Activated CD8-positive, alpha-beta memory T cell treated with anti-CD3 and anti-CD28 coated beads, Interleukin-2, amount 50 U/mL, for 24 hours (primary cell): Measurements from ENCODE around the gene ALPP.
"Not testable (repeated sequence)": the region's sequence is repeated elsewhere in the genome, so short reads cannot be mapped to it uniquely, and the experiment has no call there.

Source experiments
- DNase-seq: peaks from one replicate; pipeline ENCODE4 v3.0.0-alpha.2; 2020; ENCODE audit errors: extremely low read depth

Gene ALPP

DNA sequence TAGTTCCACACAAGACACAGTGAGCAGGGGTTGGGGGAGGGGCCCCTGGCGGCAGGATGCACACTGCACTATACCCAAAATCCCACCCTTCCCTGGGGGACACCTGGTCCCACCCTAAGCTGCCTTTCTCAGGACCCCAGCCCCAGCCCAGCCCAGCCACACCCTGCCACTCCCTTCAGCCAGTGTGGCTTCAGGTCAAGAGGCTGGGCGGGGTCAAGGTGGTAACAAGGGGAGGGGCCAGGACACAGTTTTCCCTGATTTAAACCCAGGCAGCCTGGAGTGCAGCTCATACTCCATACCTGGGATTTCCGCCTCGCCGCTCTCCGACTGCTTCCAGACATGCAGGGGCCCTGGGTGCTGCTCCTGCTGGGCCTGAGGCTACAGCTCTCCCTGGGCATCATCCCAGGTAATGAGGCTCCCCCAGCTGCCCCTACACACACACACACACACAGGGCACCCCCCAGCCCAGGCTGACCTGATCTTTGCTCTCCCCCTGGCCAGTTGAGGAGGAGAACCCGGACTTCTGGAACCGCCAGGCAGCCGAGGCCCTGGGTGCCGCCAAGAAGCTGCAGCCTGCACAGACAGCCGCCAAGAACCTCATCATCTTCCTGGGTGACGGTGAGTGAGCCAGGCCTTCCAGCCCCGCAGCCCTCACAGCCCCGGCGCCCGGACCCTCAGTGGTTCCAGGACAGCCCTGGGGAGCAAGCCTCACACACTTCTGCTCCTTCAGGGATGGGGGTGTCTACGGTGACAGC lies 28.2 kb downstream of the ALPP start, which contains the start of gene ALPG:
Gene ALPG (plus strand): TSS at position 289 of the 755 bp plus-strand sequence. CDS start 51 bp downstream, at position 340.
- DNase-seq, result no peak

DNA sequence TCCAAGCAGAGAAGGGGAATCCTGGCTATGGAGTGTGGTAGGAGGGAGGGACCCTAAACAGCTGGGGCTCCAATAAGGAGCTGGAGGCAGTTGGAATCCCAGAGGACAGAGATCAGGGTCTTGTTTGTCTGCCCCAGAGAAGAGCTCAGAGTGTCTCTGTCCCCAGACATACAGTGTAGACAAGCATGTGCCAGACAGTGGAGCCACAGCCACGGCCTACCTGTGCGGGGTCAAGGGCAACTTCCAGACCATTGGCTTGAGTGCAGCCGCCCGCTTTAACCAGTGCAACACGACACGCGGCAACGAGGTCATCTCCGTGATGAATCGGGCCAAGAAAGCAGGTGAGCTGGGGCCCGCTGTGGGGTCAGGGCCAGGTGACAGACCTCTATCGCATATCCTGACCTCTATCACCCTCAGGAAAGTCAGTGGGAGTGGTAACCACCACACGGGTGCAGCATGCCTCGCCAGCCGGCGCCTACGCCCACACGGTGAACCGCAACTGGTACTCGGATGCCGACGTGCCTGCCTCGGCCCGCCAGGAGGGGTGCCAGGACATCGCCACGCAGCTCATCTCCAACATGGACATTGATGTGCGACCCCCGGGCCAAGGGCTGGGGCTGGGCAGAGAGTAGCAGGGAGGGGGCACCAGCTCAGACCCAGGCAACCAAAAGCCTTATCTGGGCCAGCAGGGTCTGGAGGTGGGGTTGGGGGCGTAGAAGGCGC lies 29.0 kb downstream of the ALPP start:
- not testable (repeated sequence) for DNase-seq

DNA sequence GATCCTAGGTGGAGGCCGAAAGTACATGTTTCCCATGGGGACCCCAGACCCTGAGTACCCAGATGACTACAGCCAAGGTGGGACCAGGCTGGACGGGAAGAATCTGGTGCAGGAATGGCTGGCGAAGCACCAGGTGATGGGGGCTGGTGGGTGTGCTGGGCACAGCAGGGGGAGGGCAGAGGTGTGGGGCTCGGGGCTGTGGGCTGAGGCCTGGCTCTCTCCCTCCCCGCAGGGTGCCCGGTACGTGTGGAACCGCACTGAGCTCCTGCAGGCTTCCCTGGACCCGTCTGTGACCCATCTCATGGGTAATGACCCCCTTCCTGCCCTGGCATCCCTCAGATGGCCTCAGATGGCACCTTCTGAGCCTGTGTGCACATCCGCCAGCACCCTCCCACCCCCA lies 29.7 kb downstream of the ALPP start:
- not testable (repeated sequence) for DNase-seq

DNA sequence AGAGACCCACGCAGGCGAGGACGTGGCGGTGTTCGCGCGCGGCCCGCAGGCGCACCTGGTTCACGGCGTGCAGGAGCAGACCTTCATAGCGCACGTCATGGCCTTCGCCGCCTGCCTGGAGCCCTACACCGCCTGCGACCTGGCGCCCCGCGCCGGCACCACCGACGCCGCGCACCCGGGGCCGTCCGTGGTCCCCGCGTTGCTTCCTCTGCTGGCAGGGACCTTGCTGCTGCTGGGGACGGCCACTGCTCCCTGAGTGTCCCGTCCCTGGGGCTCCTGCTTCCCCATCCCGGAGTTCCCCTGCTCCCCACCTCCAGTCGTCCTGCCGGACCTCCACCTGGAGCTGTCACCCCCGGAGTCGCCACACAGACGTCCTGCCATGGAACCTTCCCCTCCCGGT lies 31.1 kb downstream of the ALPP start:
- DNase-seq, result not testable (repeated sequence)

DNA sequence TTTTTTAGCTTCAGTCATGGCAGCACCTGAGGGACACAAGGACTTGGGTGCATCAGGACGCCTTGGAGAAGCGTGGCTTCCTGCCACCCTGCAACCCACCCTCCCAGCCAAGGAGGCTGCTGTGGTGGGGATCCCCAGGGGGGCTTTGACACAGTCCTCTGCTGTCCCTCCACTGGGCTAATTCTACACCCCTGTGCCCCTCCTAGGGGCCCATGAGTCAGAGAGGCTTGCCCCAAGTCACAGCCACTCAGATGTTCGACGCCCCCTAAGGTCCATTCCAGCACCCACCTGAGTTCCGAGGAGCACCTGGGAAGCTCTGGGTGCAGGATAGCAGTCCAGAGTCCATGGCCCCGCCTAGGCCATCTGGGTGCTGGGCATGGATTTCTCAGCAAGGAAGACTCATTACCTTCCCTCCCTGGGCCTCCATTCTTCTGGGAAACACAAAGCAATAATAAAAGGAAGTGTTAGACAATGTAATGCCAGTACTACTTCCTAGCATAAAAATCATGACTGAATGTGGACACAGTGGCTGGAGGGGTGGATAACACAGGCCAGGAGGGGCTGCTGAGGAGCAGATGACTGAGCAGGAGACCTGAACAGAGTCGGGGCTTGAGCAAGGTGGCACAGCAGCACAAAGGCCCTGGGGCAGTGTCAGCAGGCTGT lies 31.8 kb downstream of the ALPP start:
- DNase-seq, result no peak

DNA sequence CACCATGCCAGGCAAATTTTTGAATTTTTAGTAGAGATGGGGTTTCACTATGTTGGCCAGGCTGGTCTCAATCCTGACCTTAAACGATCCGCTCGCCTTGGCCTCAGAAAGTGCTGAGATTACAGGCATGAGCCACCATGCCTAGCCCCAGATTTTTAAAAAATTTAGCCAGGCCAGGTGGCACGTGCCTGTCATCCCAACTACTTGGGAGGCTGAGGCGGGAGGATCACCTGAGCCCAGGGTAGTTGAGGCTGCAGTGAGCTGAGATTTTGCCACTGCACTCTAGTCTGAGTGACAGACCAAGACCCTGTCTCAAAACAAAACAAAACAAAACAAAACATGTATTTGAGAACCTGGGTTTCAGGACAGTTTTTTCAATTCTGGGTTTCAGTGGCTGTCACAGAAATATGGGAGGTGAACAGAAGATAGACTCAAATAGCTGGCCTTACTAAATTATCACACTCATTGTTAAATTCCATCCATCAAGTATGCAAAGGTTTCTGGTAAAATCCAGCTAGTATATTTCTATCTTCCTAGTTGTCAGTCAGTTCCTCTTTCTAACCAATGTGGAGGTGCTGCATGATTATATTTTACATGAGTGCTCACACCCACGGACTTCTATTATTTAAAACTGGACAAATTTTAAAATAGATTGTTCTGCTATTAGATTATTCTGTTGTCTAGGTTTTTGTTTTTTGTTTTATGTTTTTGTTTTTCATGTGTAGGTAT lies 33.5 kb downstream of the ALPP start:
- no peak for DNase-seq

DNA sequence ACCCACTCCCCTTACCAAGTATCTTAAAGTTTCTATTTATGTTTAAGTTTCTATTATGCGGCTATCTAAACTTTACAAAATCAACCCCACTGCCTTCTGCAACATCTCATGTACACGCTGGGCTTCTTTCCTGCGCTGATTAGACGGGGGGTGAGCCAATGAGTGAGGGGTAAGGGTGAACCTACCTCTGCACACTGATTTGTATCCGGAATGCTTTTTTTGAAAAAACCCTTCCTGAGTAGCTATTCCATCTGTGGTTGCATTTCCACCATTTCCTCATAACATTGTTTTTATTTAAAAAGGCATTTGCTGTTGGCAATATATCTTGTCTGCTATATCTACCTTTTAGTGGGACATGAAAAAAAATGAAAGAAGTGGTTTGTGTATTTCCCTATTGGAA lies 34.4 kb downstream of the ALPP start:
- no peak for DNase-seq

DNA sequence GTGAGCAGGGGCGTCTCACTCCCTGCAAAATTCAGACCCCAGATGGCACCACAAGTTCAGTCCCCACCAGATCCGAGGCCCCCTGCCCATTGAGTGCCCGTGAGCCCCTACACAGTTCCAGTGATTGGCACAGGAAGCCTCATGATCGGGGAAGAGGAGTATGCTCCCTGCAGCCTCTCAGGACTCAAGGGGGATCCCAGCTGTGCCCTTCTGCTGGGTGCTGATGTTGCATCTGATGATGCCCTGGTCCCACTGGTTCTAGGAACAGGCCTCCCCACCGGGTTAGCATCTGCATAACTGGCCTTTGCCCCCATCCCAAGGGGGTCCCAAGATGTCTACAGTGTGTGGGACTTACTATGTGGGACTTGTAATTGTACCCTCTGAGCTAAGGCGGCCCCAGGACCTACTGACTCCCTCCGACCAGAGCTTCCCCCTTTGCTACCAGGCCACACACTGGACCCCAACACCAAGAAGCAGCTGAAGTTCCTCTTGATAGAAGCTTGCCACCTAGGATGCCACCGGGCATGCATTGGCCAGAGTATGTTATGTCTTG lies 36.7 kb downstream of the ALPP start:
- no peak for DNase-seq

DNA sequence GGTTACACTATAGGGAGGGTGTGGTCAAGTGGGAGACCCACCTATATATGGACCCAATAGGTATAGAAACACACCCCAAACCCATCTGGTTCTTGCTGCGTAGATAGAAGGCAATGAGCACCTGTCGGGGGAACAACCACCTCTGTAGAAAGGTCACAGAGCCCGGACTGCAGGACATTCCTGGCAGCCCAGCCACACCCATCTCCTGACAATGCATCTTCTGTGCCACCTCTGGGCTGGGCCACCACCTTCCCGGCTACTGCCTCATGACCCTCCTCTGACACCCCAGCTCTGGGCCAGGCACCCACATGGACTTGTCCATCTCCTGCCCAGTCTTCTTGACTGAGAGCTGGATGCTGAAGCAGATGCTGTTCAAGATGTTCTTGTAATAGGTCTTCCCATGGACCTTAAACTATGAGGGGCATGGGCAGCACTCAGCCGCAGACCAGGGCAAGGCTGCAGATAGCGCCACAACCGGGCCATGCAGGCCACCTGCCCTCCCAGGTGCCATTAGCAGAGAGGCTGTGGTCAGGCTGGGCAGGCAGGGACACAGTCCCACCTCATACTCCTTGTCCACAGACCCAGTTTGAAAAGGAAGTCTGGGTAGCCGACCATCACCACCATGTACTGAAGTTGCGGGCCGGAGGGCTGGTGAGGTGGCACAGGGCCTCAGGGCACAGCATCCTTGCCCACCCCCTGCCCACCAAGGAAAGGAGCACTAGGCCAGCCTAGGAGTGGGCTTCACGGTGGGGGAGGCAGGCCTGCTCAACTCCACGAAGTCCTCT lies 37.4 kb downstream of the ALPP start:
- DNase-seq, result no peak

DNA sequence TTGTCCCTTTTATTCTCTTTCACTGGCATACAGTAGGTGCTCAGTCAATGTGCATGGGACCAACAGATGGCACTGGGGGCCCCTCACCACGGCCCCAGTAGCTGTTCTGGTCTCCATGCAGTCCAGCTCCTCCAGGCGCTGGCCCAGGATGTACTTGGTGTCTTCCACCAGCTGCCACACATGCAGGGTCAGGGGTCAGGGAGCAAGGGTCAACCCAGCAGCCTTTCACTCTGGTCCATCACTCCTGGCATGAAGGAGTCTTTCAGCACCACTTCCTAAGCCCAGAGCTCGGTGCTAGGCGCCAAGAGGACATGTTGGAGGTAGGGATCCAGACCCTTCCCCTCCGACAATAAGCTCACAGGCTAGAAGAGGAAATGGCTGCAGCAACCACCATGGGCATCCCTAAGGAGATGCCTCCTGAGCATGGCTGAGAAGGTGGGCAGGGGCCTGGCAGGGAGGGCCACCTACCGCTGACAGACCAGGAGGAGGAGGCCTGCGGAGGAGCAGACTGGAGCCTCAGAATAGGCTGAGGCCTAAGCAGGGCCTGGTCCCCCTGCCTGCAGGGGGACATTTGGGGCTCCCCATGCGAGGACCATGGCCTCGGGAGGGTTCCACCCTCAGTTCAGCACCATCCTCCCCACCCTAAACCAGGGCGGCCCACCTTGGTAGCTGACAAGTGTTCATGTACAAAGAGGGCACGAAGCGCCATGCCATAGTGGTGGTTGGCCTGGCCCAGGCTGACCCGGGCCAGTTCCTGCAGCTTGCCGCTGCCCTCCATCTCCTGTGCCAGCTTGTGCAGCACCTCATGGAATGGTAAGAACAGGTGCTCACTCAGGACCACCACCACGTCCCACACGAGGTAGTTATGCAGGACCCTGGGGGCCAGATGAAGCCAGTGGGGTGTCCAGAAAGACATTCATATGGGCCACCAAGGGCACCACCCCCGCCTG lies 38.2 kb downstream of the ALPP start:
- no peak for DNase-seq

DNA sequence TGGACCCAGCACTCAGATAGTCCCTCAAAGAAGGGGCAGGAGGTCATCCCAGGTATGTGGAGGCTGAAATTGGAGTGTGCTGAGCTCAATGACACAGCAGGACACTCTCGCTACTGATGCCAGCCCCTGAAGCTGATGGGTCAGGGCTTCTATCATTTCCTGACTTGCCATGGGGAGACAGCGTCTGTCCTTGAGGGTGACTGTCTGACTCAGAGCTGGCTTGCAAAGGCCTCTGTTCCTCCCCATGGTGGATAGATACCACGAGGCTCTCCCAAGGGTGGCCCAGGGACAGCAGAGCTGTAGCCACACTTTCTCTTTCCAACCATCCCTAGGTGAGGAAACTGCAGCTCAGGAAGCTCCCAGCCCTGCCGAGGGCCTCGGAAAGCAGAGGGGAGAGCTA lies 38.9 kb downstream of the ALPP start:
- DNase-seq, result no peak

DNA sequence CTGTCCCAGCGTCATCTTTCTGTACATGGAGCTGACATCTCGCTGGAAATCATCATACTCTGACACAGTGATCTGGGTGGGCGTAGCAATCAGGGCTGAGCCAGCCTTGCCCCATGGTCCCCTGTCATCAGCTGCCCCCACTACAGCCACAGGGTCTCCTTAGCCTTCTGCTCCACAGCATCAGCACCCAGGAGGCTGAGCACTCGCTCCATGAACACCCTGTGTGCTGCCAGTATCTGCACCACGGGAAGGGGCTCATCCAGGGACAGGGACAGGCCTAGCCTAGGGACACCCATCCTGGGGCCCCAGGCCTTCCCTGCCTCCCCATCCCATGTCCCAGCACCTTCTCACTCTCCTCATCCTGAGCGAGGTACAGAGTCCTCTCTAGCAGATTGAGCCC lies 39.5 kb downstream of the ALPP start:
- no peak for DNase-seq

DNA sequence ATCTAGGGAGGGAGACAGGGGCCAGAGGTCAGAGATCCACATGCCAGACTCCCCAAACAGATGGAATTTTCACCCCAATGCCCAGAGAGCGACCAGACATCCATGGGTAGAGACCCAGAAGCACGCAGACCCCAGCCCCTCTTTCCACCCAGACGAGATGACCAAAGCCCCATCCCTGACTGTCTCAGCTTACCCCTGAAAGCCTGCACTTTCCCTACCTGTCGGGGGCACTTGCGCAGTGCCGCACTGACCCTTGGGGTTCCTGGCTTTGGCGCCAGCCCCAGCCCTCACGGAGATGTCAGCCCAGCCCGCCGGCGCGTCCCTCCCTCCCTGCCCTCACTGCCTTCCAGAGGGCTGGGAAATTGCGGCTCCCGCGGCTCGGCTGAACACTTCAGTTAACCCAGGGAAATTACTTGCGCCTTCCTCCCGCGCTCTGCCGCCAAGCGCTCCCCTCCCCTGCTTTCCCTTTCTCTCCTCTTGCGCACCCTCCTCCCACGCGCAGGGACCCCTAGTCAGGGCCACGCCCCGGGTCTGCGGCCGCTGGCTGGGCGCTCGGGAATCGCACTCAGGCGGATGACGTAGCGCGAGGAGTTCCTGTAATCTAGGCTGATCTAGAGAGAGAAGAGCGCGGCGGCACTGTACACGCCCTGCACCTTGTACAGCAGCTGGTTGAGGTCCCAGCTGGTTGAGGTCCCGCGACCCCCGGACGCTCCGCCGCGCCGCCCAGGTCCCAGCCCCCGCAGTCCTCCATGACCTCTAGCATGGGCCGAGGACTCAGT lies 40.1 kb downstream of the ALPP start:
- DNase-seq, result no peak

DNA sequence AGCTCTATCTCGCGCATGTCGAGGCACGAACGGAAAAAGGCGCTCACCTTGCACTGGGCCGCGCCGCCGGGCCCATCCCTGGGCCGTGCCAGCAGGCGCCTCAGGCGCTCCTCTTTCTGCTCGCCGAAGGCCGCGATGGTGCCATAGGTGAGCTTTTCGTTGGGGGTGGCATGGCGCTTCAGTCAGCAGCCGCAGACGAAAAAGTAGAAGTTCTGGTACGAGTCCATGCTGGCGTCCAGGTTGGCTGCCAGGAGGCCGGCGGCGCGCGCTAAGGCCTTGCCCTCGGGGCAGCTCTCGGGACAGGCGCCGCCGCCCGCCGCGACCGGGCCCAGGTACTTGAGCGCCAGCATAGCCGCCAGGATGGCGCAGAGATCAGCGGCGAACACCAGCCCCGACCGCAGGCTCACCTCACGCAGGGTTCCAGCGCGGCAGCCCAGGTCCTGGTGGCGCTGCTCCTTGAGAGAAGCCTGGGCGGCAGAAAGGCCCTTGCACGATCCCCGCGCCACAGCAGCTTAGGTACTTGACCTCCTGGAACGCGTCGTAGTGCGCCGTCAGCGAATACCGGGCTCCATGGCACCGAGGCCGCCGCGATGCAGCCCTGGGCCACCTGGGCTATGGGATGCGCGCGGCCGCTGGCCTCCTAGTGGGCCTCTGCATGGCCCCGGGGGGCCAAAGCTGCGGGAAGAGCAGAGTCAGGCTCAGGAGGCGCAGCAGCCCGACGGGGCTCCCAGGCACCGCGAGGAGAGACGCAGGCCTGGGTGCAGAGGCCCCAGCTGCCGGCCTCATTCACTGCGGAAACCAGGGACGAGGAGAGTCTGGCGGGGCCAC lies 40.9 kb downstream of the ALPP start:
- DNase-seq, result no peak

DNA sequence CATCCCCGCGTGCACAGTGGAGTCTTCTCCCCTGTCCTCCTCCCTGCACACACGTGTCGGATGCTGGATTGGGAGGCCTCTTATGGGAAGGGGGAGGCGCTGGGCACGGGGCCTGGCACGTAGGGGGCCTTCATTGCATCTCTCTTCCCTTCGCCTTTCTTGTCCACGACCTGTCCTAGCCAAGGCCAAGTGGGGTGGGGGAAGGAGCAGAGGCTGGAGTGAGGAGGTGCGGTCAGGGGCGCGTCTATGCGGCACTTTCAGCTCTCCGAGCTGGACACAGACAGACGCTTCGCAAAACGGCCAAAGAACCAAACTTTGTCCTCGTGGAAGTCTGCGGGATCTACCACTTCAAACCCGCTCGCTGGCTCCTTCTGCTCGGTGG lies 41.5 kb downstream of the ALPP start:
- no peak for DNase-seq

DNA sequence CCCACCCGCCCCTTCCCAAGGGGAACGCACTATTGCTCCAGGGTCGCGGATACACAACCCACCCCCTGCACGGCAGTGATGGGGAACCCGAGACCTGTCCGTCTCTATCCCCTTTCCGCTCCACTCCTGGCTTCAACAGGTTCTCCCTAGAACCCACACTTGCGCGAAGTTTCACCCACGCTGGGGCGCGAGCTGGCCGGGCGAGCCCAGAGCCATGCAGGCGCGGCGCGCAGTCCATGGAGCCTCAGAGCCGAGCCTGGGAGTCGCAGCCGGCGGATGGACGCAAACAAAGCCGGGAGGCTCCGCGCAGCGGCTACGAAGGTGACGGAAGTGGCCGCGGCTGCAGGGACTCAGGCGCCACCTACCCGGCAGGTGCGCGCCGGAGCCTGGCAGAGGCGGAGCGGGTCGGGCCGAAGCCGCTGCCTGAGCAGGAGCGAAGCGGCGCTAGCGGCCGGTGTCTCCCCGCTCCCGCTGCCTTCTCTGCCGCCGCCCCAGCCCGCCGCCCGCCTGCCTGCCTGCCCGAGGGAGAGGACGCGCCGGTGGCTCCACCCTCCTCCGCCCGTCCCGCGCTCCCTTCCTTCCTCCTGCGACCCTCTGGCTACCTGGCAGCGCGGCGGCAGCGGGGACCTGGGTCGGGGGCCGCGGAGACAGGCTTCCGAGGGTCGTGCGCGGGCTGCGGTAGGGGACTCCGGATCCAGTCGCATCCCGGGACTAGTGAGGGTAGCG lies 42.1 kb downstream of the ALPP start:
- DNase-seq, result no peak

DNA sequence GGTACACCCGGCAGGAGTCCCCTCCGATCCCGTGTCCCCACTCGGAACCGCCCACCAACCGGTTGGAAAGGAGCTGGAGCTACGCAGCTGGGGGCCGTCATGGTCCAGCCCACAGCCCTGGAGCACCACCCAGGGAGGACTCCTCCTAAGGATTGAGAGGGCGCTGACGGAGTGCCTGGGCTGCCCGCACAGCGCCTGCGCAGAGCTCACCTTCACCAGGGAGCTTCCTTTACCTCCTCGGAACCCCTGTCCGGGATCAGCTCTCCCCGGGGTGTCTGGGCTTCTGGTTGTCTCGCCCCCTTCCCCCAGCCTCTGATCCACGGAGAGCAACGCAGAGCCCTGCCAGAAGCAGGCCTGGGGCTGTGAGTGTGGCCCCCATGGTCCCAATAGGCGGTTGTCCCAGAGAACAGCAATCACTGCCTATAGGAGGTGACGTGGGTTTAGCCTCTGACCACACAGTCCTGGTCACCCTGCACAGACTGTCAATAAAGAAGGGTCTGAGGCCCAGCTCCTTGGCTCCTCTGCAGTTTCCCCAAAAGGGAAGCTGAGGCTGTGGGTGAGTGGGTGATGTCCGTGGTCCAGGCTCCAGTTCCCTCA lies 42.7 kb downstream of the ALPP start:
- DNase-seq, result no peak
